CD4-positive, alpha-beta T cell treated with Interleukin-1 beta for 1 hour (primary cell): ENCODE measurements around the gene FBXL15.
A peak's percentile ranks its signal among the peaks of the same experiment; 100 is the strongest.

Source experiments
- DNase-seq, 2 donors: peaks; one replicate each; pipeline ENCODE4 v3.0.0-alpha.2; 2020 to 2022

FBXL15 gene

DNA sequence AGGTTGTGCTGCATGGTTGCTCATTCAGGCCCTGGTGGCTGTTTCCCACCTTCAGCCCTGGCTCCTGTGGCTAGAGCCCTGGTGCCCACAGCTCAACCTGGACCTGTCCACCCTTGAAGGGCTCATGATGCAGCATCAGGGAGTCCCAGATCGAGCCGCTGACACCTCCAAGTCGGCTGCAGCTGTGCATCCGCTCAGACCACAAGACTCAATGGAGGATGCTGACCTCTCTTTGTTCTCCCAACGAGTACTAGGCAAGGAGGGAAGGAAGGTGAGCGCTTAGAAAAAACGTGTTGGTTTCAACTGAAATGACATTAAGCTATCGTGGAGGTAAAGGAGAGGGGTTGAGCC is 40.2 kb downstream of the FBXL15 start:
- DNase-seq, result peak in 1 of 2 donors; percentile 23

DNA sequence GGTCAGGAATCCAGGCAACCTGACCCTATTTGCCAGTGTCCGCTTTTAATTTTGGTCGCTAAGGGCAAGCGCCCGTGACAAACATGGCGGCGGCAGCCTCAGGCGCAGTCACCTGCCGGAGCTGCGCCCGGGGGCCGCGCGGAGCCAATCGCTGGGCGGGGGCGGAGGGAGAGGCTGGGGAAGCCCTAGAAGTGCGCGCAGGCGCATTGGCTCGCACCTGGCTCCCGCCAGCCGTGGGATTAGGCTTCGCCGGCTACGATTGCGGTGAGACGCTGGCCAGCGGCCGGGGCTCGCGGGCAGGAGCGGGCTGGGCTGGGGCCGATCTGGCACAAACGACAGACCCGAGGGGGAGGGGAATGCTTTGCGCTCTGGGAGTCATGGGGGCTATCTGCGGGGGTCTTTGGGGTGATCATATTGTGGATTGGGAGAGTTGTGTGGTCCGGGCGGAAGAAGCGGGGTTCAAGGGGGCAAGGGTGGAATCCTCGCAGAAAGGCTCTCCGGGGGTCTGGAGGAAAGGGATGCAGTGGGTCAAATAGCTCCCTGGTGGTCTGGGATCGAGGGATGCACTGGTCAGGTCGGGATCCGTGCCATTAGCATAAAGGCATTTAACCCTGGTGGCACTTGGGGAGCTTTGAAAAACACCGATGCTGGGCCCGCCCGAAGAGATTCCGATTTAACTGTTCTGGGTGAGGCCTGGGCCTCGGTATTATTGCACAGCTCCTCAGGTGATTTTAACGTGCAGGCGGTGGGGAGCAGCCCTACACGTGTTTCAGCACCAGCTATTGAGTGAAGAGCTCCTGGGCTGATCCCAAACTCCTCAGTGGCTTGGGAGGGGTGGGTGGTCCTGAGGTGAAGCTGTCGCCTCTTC is 40.8 kb downstream of the FBXL15 start:
- DNase-seq, result peak; percentile 93 to 94

- DNase-seq, result no peak
Measured at GRCh38 chr10:102462512-102463054, 41.9 kb downstream of the FBXL15 start.

- DNase-seq, result no peak
Measured at GRCh38 chr10:102463983-102464382, 43.3 kb downstream of the FBXL15 start.

- no peak for DNase-seq
Measured at GRCh38 chr10:102465466-102465865, 44.8 kb downstream of the FBXL15 start.

- no peak for DNase-seq
Measured at GRCh38 chr10:102467318-102467717, 46.7 kb downstream of the FBXL15 start.

GRCh38 chr10:102467971-102468438 is 47.4 kb downstream of the FBXL15 start:
- peak in 1 of 2 donors; percentile 26 for DNase-seq

- DNase-seq, result no peak
Measured at GRCh38 chr10:102468683-102469082, 48.0 kb downstream of the FBXL15 start.

- DNase-seq, result no peak
Measured at GRCh38 chr10:102470579-102471546, 50.2 kb downstream of the FBXL15 start.
